Smooth muscle cell (in vitro differentiated cells): Measurements from ENCODE around the gene GABPB1. TPM values are rescaled to one million over a fixed set of nuclear protein-coding genes. Genes with fewer than 3 reads are reported as not detected.

Experiments
- DNase-seq: peaks from one replicate; lab custom pipeline; 2025; ENCODE audit not compliant: unreplicated experiment; lab: John Stamatoyannopoulos, UW
- H2AFZ ChIP-seq: fragments of 200-600 bp; sonication (generic); 2 replicates; pipeline ENCODE4 v1.6.0; 2016; ENCODE audit warnings: antibody characterized with exemption, low read depth, mild to moderate bottlenecking
- H3F3A ChIP-seq: fragments of 200-600 bp; sonication (generic); 2 replicates; pipeline ENCODE4 v1.6.0; 2017; ENCODE audit warnings: antibody characterized with exemption, low read depth
- H3K27ac ChIP-seq: fragments of 200-600 bp; sonication (generic); 2 replicates; pipeline ENCODE4 v1.5.1; 2016; ENCODE audit warnings: low read depth, mild to moderate bottlenecking
- H3K27me3 ChIP-seq: fragments of 200-600 bp; sonication (generic); 2 replicates; pipeline ENCODE4 v1.6.1; 2016; ENCODE audit warnings: low read depth, mild to moderate bottlenecking
- H3K36me3 ChIP-seq: fragments of 200-600 bp; sonication (generic); 2 replicates; pipeline ENCODE4 v1.5.1; 2016; ENCODE audit warnings: low read depth
- H3K4me1 ChIP-seq: fragments of 200-600 bp; sonication (generic); 2 replicates; pipeline ENCODE4 v1.5.1; 2016; ENCODE audit warnings: low read depth
- H3K4me2 ChIP-seq: fragments of 200-600 bp; sonication (generic); 2 replicates; pipeline ENCODE4 v1.6.0; 2016; ENCODE audit warnings: mild to moderate bottlenecking
- H3K4me3 ChIP-seq: fragments of 200-600 bp; sonication (generic); 2 replicates; pipeline ENCODE4 v1.5.1; 2016; ENCODE audit warnings: mild to moderate bottlenecking
- H3K79me2 ChIP-seq: fragments of 200-600 bp; sonication (generic); 2 replicates; pipeline ENCODE4 v1.6.0; 2016; ENCODE audit warnings: low read depth, mild to moderate bottlenecking
- H3K9ac ChIP-seq: fragments of 200-600 bp; sonication (generic); 2 replicates; pipeline ENCODE4 v1.6.0; 2016; ENCODE audit warnings: low read depth
- H3K9me3 ChIP-seq: fragments of 200-600 bp; sonication (generic); replicated peaks from 2 replicates; pipeline ENCODE4 v1.5.1; 2016; ENCODE audit warnings: low read depth
- H4K20me1 ChIP-seq: fragments of 200-600 bp; sonication (generic); 2 replicates; pipeline ENCODE4 v1.6.0; 2016; ENCODE audit warnings: low read depth
- WGBS: methylation state at CpG from one replicate; pipeline ENCODE4 v1.1.7; 2016; ENCODE audit warnings: low lambda C conversion rate; 5-methylcytosine and 5-hydroxymethylcytosine counted together
- polyA plus RNA-seq: library from polyadenylated mRNA; unstranded; fragments of >200 nt; fragmentation: Nextera tagmentation; extraction: Ambion mirVana; gene quantifications from 2 replicates; pipeline ENCODE4 v1.2.1, GENCODE V29; 2016
- total RNA-seq: library from RNA; depleted of rRNA; stranded (reverse); fragments of >200 nt; gene quantifications from 2 replicates; pipeline ENCODE4 v1.2.3, GENCODE V29; 2014
- TF ChIP-seq, protein P1 (sequence below): fragments of 200-600 bp; sonication (generic); IDR thresholded peaks from 2 replicates; pipeline ENCODE4 v1.5.1; 2017; ENCODE audit warnings: borderline replicate concordance, mild to moderate bottlenecking, antibody characterized with exemption; ENCODE audit not compliant: insufficient read depth, poor library complexity, severe bottlenecking

GABPB1 gene
- total and polyA plus RNA-seq, 2 experiments from 2014 or later = 24.1 to 49.3 TPM

DNA sequence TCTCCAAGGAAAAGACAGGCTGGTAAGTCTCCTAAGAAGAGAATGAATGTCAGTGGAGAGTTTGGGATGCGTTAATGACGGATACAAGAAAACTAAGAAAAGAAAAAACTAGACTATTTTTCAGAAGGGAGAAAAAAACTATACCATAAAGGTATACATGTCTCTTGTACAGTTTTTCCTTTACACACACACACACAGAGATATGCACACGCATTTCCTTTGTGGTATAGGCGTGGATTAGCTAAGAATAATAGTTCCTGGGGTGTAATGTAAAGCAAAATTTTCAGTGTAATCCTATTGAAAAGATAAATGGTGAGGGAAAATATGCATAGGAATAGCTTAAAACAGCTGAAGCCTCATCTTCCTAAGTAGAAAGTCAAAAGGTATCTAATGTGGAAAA lies 36.3 kb downstream of the GABPB1 start:
- no peaks in the 10 kb centered on the region for H3K36me3 ChIP-seq
- no peaks in the 10 kb centered on the region for H3F3A ChIP-seq
- TF ChIP-seq, protein P1, sequence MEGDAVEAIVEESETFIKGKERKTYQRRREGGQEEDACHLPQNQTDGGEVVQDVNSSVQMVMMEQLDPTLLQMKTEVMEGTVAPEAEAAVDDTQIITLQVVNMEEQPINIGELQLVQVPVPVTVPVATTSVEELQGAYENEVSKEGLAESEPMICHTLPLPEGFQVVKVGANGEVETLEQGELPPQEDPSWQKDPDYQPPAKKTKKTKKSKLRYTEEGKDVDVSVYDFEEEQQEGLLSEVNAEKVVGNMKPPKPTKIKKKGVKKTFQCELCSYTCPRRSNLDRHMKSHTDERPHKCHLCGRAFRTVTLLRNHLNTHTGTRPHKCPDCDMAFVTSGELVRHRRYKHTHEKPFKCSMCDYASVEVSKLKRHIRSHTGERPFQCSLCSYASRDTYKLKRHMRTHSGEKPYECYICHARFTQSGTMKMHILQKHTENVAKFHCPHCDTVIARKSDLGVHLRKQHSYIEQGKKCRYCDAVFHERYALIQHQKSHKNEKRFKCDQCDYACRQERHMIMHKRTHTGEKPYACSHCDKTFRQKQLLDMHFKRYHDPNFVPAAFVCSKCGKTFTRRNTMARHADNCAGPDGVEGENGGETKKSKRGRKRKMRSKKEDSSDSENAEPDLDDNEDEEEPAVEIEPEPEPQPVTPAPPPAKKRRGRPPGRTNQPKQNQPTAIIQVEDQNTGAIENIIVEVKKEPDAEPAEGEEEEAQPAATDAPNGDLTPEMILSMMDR = no peak
- H4K20me1 ChIP-seq = peaks cover 53% of the 10 kb centered on the region
- no peak overlapping the region for H3K4me2 ChIP-seq
- no peak overlapping the region for H3K27ac ChIP-seq
- WGBS = 97% methylated on average over 4 of the region's 4 CpGs
- H3K4me3 ChIP-seq = no peak overlapping the region
- no peaks in the 10 kb centered on the region for H3K27me3 ChIP-seq
- H3K4me1 ChIP-seq = no peaks in the 10 kb centered on the region
- DNase-seq = no peak
- no peaks in the 10 kb centered on the region for H3K9me3 ChIP-seq
- no peak overlapping the region for H2AFZ ChIP-seq
- H3K79me2 ChIP-seq = peaks cover 47% of the 10 kb centered on the region
- H3K9ac ChIP-seq = no peak overlapping the region

DNA sequence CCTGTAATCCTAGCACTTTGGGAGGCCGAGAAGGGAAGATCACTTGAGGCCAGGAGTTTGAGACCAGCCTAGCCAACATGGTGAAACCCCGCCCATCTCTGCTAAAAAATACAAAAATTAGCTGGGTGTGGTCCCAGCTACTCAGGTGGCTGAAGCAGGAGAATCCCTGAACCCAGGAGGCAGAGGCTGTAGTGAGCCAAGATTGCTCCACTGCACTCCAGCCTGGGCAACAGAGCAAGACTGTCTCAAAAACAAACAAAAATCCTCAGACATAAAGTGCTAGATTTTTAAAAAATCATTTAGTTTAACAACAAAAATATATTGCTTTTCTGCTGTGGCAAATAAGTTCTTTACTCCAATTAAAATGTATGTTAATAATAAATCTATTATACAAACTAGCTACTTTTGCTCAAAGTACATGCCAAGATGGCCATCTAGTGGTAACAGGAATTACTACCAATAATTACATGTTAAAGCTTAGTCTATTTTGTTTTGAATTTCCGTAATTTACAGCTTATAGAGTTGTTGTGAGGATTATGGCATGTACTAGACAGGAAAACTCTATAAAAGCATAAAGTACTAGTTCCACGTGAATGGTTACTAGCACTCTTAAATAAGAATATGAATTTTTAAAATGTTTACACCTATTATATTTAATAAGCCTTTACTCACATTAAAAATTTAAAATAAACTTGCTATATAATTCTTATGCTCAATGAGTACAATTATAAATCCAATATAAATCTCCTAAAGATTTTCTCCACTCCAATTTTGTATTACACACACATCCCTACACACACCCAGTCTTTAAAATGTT lies 39.0 kb downstream of the GABPB1 start:
- Histone ChIP-seq H3K9ac (no peak overlapping the region), H3K27ac (no peak overlapping the region), H4K20me1 (peaks cover 42% of the 10 kb centered on the region), H3K36me3 (no peaks in the 10 kb centered on the region), H3F3A (no peaks in the 10 kb centered on the region), H3K9me3 (no peaks in the 10 kb centered on the region), H3K4me1 (no peaks in the 10 kb centered on the region), H3K4me3 (no peak overlapping the region), H3K4me2 (no peak overlapping the region), H3K27me3 (no peaks in the 10 kb centered on the region), H3K79me2 (peaks cover 68% of the 10 kb centered on the region), H2AFZ (no peak overlapping the region)
- TF ChIP-seq, protein P1 = peak; percentile 68
- no peak for DNase-seq
- 70% methylated on average over 4 of the region's 4 CpGs for WGBS

DNA sequence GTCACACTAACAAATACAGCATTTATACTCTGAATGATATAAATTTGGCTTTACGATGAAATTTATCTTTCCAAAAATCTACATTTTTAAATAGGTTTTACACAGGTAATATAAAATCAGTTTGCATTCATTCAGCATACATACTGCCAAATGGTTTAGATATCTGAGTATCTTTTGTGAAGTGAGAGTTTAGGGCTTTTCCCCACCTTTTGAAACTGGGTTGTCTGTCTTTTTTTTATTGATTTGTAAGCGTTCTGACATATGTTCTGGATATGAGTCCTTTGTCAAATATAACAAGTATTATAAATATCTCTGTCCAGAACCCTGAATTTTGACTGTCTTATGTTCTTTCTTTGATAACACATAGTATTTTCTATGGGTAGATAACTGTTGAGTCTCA lies 42.4 kb downstream of the GABPB1 start:
- Histone ChIP-seq H3F3A (no peaks in the 10 kb centered on the region), H3K9me3 (peaks cover 9% of the 10 kb centered on the region), H3K79me2 (peaks cover 55% of the 10 kb centered on the region), H3K4me2 (no peak overlapping the region), H3K4me3 (no peak overlapping the region), H3K4me1 (no peaks in the 10 kb centered on the region), H3K36me3 (peaks cover 16% of the 10 kb centered on the region), H2AFZ (no peak overlapping the region), H3K27me3 (no peaks in the 10 kb centered on the region), H3K9ac (no peak overlapping the region), H3K27ac (no peak overlapping the region), H4K20me1 (peaks cover 24% of the 10 kb centered on the region)
- 99% methylated on average over 2 of the region's 2 CpGs for WGBS
- TF ChIP-seq, protein P1 = no peak
- no peak for DNase-seq

DNA sequence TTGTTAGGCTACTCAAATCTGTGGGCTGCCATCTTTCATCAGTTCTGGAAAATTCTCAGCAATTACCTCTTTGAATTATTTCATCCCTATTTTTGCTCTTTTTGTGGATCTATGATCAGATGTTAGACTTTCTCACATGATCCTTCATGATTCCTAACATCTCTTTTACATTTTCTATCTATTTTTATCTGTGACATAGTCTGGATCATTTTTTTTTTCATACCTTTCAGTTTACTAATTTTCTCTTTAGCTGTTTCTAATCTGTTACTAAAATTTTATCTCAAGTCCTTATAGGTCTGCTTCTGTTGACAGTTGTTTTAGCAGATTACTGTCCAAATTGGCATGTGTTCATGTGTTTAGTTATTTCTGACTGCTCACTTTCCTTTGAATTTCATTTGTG lies 47.2 kb downstream of the GABPB1 start:
- Histone ChIP-seq H3K36me3 (peaks cover 32% of the 10 kb centered on the region), H4K20me1 (peaks cover 4% of the 10 kb centered on the region), H3K9ac (no peak overlapping the region), H2AFZ (no peak overlapping the region), H3K27ac (no peak overlapping the region), H3K79me2 (peaks cover 15% of the 10 kb centered on the region), H3K4me1 (no peaks in the 10 kb centered on the region), H3K4me3 (no peak overlapping the region), H3F3A (no peaks in the 10 kb centered on the region), H3K4me2 (no peak overlapping the region), H3K9me3 (peaks cover 10% of the 10 kb centered on the region), H3K27me3 (no peaks in the 10 kb centered on the region)
- TF ChIP-seq, protein P1 = no peak
- no peak for DNase-seq
